EH (cell line): Measurements from ENCODE around the gene OARD1.
"Not testable (repeated sequence)": the region's sequence is repeated elsewhere in the genome, so short reads cannot be mapped to it uniquely, and the experiment has no call there.

ENCODE experiments used
- DNase-seq: peaks from one replicate; pipeline ENCODE4 v3.0.0-alpha.2; 2015; ENCODE audit warnings: low read depth

The OARD1 gene

GRCh38 chr6:41025966-41026530 lies 46.1 kb downstream of the OARD1 start:
- DNase-seq, result no peak

GRCh38 chr6:41023114-41023513 lies 49.0 kb downstream of the OARD1 start:
- peak; percentile 13 for DNase-seq

GRCh38 chr6:41022294-41022693 lies 49.9 kb downstream of the OARD1 start:
- DNase-seq, result peak; percentile 58

GRCh38 chr6:41021832-41022231 lies 50.3 kb downstream of the OARD1 start:
- peak; percentile 78 for DNase-seq

GRCh38 chr6:41017663-41018062 lies 54.5 kb downstream of the OARD1 start:
- no peak for DNase-seq

- not testable (repeated sequence) for DNase-seq
Measured at GRCh38 chr6:41015860-41016259, 56.3 kb downstream of the OARD1 start.

- no peak for DNase-seq
Measured at GRCh38 chr6:41014780-41015179, 57.4 kb downstream of the OARD1 start.
